ENCODE data around the gene ERMARD.

- TF ChIP-seq POLR2AphosphoS5 (IDR thresholded peaks at IDR 0.05): no peak
- no peak for TF ChIP-seq CTCF (IDR thresholded peaks at IDR 0.05)
- peak in 1 of 2 donors; percentile 39 for TF ChIP-seq POLR2A (IDR thresholded peaks at IDR 0.05)
- no peak for TF ChIP-seq EP300 (IDR thresholded peaks at IDR 0.05)
These were observed 27.4 kb upstream of the ERMARD start for GRCh38 chr6:169723991-169724493.

All from gastroesophageal sphincter (tissue), 3 donors.